HG03175 (cell line): Measurements from ENCODE around the gene HOXA10.

Experiments used
- ATAC-seq: cut with Tn5 transposase; IDR thresholded peaks from one replicate; pipeline ENCODE4 v1.9.1; 2021; ENCODE audit warnings: mild to moderate bottlenecking, moderate library complexity; ENCODE audit not compliant: unreplicated experiment

HOXA10 gene

GRCh38 chr7:27180431-27181420, 6.6 kb upstream of the HOXA10 start:
- no peak for ATAC-seq

DNA sequence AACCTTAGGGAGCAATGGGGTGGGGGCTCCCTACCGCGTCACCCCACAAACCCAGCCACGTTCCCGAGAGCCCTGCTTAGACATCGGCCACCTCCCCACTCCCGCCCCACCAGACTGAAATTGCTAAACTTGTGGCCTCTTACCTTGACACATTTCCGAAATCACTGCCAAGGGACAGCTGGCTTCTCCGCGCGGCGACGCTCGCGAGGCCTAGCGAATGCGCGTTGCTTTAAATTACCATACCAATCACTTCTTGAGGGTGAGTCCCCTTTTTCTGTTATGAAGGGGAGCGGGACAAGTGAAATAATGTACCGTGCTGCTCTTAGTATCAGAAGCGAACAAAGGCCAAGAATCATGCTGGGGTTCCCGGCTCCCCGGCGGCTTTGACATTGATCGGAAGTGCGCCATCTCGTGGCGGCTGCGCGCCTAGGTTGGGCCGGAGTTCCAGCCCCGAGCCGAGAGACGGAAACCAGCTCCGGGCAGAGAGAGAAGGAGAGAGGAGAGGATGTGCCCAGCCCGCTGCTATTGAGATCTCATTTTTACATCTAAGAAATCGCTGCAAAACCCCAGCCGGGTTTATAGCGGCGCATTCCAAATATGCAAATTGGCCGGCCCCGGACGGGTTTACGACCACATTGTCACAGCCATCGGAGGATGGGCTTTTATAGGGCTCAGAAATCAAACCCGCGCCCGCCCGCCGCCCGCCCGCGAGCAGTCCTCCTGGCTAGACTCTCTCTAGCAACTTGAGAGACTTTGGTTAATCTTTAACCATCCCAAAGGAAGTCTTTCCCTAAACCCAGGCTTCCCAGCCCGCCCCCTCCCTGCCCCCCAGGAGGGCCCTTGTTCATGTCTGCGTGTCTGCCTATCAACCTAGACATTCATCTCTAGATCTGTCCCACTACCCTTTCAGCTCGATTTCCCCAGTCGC, 5.6 kb upstream of the HOXA10 start:
- no peak for ATAC-seq

GRCh38 chr7:27179030-27179429, 4.9 kb upstream of the HOXA10 start:
- ATAC-seq = no peak

DNA sequence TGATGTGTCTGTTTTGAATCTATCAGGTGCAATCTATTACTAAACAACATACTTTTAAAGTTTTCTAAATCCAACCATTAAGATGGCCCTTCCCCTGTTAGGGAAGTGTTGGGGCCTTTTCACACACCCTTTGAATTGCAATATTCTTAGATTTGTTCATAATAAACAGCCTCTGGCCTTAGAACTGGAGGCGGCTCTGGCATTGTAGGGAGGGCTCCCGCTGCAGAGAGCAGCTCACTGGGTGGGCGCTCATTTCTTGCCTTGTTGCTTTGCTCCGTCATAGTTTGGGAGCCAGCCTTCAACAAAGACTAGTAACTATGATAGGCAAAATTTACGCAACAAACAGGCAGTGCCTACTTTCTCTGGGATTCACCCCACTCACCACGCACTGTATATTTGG, 4.2 kb upstream of the HOXA10 start:
- no peak for ATAC-seq

DNA sequence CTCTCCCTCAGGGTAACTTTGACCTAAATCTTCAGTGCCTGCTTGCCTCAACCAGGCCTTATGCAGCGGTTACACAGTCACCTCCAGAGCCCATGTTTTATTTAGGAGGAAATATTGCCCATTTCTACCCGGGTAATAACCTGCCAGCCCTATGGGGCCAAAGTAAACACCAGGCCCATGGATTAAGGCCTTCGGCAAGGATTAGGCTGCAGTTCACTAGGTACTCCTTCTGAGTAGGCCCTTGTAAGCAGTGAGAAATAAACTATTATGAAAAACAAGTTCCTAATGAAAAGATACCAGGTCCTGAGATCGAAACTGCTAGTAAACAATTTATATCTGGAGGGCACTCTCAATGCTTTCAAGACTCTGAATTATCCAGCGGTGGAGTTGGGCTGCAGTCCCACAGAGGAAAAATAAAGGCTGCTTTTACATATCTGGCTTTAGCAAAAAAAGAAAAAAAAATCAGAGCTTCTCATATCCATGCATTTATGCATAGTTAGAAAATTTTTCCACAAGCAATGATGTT, 3.7 kb upstream of the HOXA10 start:
- no peak for ATAC-seq

DNA sequence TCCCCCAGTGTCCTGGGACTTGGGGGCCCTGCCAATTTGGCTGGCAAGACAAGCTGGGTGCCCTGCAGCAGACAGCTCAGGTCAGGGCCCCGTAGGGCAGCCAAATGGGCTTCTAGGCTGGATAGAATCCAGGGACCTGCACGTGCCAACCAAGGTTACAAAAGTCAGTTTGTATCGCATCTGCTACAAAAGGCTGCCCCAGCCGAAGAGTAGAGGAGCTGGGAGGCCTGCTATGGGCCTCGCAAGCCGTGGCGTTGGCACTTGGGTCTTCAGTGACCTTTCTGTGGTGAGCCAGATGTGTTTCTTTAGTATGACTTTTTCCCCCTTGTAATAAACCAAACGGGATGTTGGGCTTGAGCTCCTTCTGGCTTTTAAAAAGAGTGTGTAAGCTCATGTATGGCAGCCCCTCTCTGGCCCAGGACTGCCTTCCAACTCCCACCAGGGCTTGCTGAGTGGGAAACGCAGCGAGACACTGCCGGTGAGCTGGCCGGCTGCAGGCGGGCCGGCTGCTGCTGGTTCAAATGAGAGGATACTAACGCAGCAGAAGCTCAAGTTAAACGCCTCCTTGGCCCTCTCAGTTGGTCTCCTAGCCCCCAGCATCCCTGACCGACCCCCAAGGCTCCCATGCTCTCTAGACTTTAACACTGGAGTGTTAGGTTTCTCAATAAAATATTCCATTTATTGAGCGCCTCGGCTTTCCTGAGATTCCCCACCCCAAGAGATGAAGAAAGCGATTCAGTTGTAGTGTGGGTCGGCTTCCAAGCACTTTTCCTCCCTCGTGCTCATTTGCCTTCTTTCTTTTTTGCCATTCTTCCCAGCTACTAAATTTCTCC, 3.1 kb upstream of the HOXA10 start:
- ATAC-seq = no peak

- no peak for ATAC-seq
Measured at GRCh38 chr7:27176524-27176845, 2.4 kb upstream of the HOXA10 start.

DNA sequence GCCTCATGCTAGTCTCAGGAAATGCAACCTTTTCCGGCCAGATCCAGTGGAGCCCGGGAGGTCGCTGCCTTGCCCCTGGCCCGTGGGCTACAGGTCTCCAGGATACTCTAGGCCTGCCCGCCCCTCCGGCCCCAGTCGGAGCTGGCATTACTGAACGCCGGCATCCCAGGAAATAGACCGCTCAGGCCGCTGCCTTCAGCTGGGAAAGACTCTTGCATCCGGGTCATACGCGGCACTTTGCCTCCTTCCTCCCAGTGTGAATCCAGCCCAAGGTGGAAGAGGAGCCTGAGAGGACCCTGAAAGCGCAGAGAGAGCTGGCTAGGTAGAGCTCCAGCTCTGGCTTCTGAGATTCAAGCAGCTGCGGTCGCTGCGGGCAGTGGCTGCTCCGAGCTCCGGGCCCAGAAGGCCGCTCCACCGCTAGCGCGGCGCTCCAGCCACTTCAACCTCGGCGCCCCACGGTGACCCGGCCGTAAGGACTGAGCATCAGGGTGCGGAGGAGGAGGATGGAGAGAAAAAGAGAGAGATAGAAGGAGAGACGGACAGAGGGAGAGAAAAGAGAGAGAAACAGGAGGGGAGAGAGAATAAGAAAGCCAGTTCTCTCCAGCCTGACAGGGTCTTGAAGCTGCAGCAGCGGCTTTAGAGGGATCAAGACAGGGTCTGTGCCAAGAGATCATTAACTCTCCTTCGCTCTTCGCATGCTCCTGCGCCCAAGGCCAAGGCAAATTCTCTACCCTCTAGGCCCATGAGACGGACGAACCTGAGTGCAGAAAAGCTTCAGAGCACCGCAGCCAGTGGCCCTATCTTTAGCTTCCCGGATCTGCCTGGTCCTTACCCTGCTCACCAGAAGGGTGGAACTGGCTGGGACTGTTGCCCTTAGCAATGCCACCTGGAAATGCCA, 1.8 kb upstream of the HOXA10 start:
- no peak for ATAC-seq

GRCh38 chr7:27174874-27175625, 930 bp upstream of the HOXA10 start:
- ATAC-seq = no peak

DNA sequence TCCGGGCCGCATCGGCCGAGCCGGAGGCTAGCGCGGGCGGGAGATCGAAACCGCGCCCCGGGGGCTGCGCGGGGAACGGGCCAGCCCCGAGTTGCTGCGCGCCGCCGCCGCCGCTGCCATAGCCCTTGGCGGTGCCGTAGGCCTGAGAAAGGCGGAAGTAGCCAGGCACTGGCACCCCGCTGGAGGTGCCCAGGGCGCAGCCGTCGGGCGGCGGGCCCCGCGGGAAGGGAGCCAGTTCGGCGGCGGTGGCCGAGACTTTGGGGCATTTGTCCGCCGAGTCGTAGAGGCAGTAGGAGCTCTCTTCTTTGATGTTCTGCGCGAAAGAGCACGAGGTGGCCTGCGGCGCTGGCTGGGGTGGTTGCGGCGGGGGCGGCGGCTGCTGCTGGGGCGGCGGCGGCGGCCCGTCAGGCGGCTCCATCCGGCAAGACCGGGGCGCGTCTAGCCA, 587 bp downstream of the HOXA10 start:
- ATAC-seq = no peak

- no peak for ATAC-seq
Measured at GRCh38 chr7:27172823-27173510, 1.2 kb downstream of the HOXA10 start.

DNA sequence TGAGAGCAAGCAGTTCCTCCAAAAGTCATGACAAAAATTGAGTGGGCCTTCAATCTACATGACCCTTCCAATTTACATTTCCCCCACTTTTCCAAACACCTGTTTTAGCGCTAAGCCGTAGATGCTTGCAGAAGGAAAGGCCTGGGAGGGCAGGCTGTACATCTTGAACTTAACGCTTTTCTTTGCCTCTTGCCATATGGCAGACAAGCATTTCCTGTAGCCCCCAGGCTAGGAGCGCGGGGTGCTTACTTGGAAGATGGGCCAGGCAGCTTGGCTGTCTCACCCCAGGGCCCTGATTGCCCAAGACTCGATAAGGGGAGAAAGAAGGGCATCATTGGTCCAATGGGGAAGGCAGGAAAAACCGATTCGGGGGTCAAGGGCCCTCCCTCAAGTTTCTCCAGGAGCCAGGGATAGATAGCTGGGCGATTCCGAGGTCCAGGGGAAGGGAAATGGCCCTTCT, 1.8 kb downstream of the HOXA10 start:
- ATAC-seq = no peak

DNA sequence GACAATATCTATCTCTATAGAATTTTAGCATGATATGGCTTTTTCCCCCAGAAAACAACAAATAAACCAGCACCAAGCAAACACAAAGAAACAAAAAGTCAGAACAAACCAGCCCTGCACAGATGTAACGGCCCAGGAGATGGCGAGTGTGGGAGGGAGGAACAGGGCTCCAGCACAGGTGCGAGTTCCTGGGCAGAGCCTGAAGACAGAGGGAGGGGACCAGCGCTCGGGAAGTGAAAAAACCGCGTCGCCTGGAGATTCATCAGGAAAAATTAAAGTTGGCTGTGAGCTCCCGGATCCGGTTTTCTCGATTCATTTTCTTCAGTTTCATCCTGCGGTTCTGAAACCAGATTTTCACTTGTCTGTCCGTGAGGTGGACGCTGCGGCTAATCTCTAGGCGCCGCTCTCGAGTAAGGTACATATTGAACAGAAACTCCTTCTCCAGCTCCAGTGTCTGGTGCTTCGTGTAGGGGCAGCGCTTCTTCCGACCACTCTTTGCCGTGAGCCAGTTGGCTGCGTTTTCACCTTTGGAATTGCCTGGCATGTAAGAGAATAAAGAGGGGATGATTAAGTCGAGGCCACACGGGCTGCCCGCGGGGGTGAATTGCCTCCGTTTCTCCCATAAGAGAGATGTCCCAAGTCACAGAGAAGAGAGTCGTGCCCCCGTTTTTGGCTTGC, 2.3 kb downstream of the HOXA10 start:
- no peak for ATAC-seq

- no peak for ATAC-seq
Measured at GRCh38 chr7:27171325-27171636, 2.8 kb downstream of the HOXA10 start.

DNA sequence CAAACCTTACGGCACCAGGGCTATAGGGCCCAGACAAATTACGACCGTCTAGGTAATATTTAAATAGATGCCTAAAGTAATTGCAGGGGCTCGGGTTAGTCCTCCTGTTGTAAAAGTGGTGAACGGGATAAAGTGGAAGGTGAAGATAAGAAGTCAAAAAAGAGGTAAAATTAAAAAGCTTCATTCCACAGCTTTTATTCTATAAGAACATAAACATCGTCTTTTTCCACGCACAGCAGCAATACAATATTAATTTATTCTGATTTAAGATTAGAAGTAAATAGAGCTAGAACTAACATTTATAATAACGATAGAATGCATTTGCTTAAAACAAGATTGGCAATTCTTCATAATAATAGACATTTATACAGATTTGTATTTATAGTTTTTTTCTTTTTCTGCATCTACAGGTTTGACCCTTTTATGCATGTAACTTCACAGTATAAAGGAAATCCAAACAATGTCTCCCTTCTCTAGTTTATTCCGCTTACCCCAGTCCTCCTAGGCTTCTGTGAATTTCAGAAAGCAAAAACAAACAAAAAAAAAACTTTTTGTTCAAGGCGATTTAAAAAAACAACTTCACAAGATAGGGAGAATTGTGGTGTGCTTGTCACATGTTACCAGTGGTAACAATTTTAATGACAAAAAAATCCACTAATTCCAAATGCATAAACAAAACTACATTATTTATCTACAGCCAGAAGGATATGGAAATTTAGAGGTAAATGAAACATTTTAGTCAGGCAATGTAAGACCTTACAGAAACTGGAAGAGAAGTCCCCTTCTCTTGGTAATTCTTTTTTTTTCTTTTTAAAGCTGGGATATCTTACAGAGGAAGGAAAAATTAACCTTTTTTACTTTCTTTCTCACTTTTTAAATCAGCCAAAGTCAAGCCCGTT, 3.4 kb downstream of the HOXA10 start:
- ATAC-seq = no peak

DNA sequence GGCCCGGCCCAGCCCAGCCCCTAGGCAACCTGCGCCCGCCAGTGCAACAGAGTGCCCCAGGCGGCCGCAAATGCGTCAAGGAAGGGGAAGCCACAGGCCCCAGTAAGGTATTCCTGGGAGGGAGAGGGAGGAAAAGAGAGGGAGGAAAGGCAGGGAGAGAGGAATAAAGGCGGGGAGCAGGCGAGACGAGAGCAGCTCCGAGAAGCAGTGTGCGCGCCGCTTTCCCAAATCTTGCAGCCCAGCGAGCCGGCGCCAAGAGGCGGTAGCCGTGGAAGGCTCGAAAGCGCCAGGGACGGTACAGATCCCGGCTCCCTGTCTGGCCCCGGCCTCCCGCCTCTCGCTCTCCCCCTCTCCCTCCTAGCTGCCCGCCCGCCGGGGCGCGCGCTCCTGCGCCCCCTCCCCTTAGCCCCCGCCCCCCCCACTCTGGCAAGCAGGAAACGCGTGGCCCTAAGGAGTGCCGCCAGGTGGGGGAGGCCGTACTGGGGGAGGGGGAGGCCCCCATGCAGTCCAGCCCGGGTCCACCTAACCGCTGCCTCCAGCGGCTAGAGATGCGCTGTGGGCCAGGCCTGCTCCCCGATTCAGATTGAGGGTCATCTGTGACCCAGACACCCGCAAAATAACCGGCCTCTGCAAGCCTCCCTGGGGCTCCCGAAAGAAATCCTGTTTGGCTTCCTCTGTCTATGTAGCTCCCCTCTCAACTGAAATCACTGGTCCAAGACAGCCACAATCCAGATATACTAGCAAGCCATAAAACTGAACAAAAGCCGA, 4.3 kb downstream of the HOXA10 start:
- ATAC-seq = no peak
